ENCODE results near the gene TRAF2. TPM values are rescaled to one million over a fixed set of nuclear protein-coding genes. Genes with fewer than 3 reads are reported as not detected.

Gene TRAF2
- total RNA-seq, 1 donor, result 7.9 TPM

DNA sequence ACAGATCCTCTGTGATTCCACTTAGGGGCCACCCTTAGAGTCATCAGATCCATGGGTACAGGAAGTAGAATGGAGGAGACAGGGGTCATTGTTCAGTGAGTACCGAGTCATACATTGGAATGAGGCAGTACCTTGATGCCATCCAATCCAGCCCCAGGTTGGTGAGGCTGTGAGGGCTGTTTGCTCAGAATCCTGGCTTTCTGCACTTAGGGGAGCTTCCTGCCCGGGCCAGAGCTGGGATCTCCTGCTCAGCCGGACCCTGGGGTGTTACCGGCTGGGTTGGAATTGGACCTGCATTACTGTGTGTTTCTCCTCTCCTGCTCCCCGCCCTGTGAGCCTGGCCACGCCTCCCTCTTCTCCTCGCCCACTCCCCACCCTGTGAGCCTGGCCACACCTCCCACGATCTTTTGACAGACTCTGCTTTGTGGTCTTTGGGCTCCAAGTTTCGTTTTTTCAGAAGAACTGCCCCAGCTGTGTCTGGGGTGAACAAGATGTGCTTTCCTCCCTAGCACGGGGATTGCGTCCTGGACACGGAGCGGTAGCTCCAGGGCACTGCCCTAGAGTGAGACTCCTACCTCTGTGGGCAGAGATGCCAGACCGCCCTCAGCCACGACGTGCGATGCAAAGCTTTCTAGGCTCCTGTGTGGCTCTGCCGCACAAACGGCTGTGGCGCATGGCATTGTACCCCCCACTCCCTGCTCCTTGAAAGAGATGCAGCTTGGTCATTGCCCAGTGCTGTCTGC lies 15.4 kb downstream of the TRAF2 start:
- TF ChIP-seq, protein P1, sequence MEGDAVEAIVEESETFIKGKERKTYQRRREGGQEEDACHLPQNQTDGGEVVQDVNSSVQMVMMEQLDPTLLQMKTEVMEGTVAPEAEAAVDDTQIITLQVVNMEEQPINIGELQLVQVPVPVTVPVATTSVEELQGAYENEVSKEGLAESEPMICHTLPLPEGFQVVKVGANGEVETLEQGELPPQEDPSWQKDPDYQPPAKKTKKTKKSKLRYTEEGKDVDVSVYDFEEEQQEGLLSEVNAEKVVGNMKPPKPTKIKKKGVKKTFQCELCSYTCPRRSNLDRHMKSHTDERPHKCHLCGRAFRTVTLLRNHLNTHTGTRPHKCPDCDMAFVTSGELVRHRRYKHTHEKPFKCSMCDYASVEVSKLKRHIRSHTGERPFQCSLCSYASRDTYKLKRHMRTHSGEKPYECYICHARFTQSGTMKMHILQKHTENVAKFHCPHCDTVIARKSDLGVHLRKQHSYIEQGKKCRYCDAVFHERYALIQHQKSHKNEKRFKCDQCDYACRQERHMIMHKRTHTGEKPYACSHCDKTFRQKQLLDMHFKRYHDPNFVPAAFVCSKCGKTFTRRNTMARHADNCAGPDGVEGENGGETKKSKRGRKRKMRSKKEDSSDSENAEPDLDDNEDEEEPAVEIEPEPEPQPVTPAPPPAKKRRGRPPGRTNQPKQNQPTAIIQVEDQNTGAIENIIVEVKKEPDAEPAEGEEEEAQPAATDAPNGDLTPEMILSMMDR (IDR thresholded peaks at IDR 0.05; ENCODE audit: insufficient read depth, low read length), result no peak
- H3K4me3 ChIP-seq (ENCODE audit: low read depth, low read length), result no peak overlapping the region
- peak; percentile 51 for DNase-seq (ENCODE audit: low read depth)

DNA sequence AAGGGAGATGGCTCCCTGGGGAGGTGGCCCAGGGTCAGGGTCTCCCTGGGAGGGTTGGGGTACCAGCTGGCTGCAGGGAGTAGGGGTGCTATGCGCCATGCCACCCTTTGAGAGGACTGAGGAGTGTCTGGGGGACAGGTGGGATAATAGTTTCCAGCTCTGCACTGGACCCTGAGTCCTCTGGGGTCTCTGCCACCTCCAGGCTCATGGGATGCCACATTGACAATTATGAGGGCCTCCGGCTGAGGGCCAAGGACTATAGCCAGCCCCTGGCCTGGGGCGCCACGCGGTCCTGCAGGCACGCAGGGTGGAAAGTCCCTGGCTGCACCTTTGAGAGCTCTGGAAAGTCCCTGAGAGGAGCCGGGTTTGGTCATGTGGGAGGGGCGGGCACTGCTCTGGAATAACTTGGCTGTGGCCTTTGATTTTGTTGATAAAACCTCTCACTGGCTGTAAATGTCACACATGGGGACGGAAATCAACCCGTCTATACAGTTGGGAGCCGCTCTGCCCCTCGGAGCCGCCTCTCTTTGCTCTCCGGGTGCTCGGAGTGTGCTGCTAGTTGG lies 16.0 kb downstream of the TRAF2 start:
- TF ChIP-seq, protein P1 (IDR thresholded peaks at IDR 0.05; ENCODE audit: insufficient read depth, low read length), result no peak
- H3K4me3 ChIP-seq (ENCODE audit: low read depth, low read length), result no peak overlapping the region
- peak; percentile 83 for DNase-seq (ENCODE audit: low read depth)

DNA sequence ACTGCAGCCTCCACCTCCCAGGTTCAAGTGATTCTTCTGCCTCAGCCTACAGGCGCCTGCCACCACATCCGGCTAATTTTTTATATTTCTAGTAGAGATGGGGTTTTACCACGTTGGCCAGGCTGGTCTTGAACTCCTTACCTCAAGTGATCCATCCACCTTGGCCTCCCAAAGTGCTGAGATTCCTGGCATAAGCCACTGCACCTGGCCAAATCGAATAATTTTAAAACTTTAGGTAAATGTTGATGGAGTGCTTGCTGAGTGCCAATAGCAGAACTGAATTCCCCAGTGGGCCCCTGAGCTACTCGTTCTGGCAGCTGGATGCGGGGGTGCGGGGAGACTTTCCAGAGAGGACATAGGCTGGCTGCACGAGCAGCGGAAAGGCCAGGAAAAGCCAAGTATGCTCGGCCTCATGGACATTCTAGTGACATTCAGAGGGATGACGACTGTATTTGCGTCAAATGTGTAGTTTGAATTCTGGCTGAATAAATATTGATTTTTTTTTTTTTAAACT lies 16.8 kb downstream of the TRAF2 start:
- TF ChIP-seq, protein P1 (IDR thresholded peaks at IDR 0.05; ENCODE audit: insufficient read depth, low read length), result no peak
- H3K4me3 ChIP-seq (ENCODE audit: low read depth, low read length), result no peak overlapping the region
- no peak for DNase-seq (ENCODE audit: low read depth)

DNA sequence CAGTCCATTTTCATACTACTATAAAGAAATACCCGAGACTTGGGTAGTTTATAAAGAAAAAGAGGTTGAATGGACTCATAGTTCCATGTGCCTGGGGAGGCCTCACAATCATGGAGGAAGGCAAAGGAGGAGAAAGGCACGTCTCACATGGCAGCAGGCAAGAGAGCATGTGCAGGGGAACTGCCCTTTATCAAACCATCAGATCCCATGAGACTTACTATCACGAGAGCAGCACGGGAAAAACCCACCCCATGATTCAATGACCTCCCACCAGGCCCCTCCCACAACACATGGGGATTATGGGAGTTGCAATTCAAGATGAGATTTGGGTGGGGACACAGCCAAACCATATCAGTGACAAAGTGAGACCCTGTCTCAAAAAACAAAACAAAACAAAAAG lies 19.9 kb downstream of the TRAF2 start:
- no peak overlapping the region for H3K4me3 ChIP-seq (ENCODE audit: low read depth, low read length)
- DNase-seq (ENCODE audit: low read depth), result peak; percentile 11
- TF ChIP-seq, protein P1 (IDR thresholded peaks at IDR 0.05; ENCODE audit: insufficient read depth, low read length), result no peak

DNA sequence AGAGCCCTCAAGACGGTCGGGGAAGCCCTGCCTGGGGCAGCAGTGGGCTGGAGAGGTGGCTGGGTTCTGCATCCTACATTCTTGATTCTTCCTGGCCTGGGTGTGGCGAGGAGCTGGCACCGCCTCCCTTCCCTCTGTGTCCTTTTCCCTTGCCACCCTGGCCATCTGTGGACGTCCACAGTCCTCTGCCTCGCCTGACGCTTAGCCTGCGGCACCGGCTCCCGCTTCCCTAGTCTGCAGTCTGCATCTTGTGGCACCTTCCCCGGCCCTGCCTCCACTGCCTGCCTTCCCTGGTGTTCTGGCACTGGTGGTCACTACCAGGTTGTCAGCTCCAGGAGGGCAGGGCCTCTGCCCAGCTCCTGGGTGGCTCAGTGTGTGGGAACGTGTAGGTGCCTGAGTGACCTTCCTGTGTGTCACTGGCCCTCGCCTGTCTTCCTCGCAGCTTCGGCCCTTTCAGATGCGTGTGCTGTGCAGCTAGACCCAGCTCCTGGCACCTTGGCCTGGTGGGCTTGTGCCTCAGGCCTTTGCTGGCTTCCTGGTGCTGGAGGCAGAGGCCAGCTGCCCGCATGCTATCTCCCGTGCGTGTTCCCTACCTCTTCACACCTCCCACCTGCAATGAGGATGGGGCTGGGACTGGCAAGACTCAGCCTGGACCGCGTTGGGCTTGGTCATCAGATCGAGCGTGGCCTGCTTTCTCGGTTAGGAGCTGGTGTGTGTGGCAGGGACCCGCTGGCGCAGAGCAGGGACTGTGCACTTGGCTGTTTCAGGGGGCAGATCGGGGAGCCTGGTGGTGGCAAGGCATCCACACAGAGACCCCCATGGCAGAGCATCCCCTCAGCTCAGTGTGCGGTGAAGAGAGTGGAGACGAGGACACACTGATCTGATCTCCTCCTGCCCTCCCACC lies 20.9 kb downstream of the TRAF2 start:
- TF ChIP-seq, protein P1 (IDR thresholded peaks at IDR 0.05; ENCODE audit: insufficient read depth, low read length), result no peak
- no peak for DNase-seq (ENCODE audit: low read depth)
- no peak overlapping the region for H3K4me3 ChIP-seq (ENCODE audit: low read depth, low read length)

DNA sequence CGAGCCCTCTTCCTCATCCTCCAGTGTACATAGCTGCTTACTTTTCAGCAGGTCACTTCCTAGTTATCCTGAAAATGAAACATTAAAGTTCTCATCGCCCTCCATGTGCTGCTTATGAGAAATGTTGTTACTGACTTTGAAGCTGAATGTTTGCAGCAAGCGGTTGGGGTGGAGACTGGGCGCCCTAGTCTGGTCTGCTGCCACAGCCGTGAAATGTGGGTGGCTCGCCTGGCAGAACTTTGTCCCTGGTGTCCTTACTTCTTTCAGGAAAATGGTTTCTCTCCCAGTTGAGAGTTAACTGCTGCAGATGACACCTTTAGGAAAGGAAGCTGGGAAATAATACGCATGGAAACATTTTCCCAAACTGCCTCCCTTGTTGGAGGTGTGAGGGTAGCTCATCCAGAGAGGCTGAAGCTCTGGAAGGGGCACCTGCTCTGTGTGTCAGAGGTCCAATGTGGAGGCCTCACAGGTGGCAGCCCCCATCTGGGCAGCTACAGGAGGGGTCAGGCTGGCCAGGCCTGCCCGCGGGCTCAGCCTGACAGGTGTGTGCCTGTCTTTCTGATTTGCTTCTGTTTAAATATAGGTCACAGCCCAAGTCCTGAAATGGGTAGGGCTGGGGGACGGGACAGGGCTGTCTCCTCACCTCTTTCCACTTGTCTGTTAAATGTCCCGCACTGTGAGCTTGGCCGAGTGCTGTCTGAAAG lies 24.0 kb downstream of the TRAF2 start:
- H3K4me3 ChIP-seq (ENCODE audit: low read depth, low read length), result no peak overlapping the region
- TF ChIP-seq, protein P1 (IDR thresholded peaks at IDR 0.05; ENCODE audit: insufficient read depth, low read length), result no peak
- DNase-seq (ENCODE audit: low read depth), result no peak
